HCT116 (cell line): ENCODE data around the gene TEX11.

Experiments
- CTCF ChIP-seq, 3 experiments: fragments of 200-600 bp in 1 of 3; sonication (generic) in 1 of 3; IDR thresholded peaks in 2 of 3; conservative IDR thresholded peaks in 1 of 3; 2 replicates each; pipeline ENCODE4 v1.5.1; 2012 to 2017; ENCODE audit warnings: low read depth in 2 of 3, low read length in 2 of 3, antibody characterized with exemption in 1 of 3, borderline replicate concordance in 1 of 3, control low read depth in 1 of 3, mild to moderate bottlenecking in 1 of 3, mixed read lengths in 1 of 3, mixed run types in 1 of 3, moderate library complexity in 1 of 3; ENCODE audit not compliant: insufficient read depth in 1 of 3
- TCF7L2 ChIP-seq: IDR thresholded peaks from 2 replicates; pipeline ENCODE4 v1.7.0; 2011; ENCODE audit warnings: borderline replicate concordance, inconsistent platforms; ENCODE audit not compliant: insufficient read depth, insufficient read length; ENCODE audit errors: extremely low read depth
- ZNF274 ChIP-seq: fragments of 200-500 bp; sonication (Bioruptor generic); IDR thresholded peaks from 2 replicates; pipeline ENCODE4 v1.6.1; 2014; ENCODE audit warnings: mild to moderate bottlenecking, low read depth, low read length, inconsistent platforms

GRCh38 chrX:70488856-70489255, 419.7 kb downstream of the TEX11 start:
- TF ChIP-seq TCF7L2 (no peak), ZNF274 (no peak), CTCF (IDR thresholded peaks at IDR 0.05 in 2 of 3, conservative IDR thresholded peaks at IDR 0.05 in 1 of 3; ENCODE audit: borderline replicate concordance in 1 of 3, insufficient read depth in 1 of 3, low read depth in 2 of 3, low read length in 2 of 3) (no peak)
